MCF 10A (cell line): ENCODE data around the gene ACACA. TPM values are rescaled to one million over a fixed set of nuclear protein-coding genes. Genes with fewer than 3 reads are reported as not detected.

Source experiments
- BruUV-seq: library from RNA; stranded (reverse); fragments of 400-500 nt; replicated peaks from 2 replicates; lab custom pipeline; 2021; lab: Mats Ljungman, UMichigan
- CTCF ChIA-PET: fragments of 300-600 bp; sonication (Branson Sonifier 250); formaldehyde crosslinking; extraction: SDS; loops from one replicate; lab custom pipeline; 2021; ENCODE audit warnings: antibody characterized with exemption, inconsistent platforms; lab: Yijun Ruan, JAX
- POLR2A ChIA-PET: fragments of 300-600, 350-650 bp; sonication (Branson Sonifier 250); formaldehyde crosslinking; extraction: SDS; loops from one replicate; lab custom pipeline; 2020; ENCODE audit warnings: antibody characterized with exemption, inconsistent platforms; lab: Yijun Ruan, JAX
- DNase-seq: peaks from one replicate; pipeline ENCODE4 v3.0.0-alpha.2; 2018; ENCODE audit not compliant: unreplicated experiment
- H3K27ac Mint-ChIP-seq: one replicate; pipeline ENCODE4 v1.8.0; 2022; ENCODE audit warnings: mild to moderate bottlenecking, low read depth, mixed read lengths; ENCODE audit not compliant: unreplicated experiment
- H3K27me3 Mint-ChIP-seq: one replicate; pipeline ENCODE4 v1.8.0; 2022; ENCODE audit warnings: mixed read lengths; ENCODE audit not compliant: insufficient read depth, unreplicated experiment
- H3K36me3 Mint-ChIP-seq: one replicate; pipeline ENCODE4 v1.8.0; 2022; ENCODE audit warnings: mild to moderate bottlenecking, moderate library complexity, mixed read lengths; ENCODE audit not compliant: insufficient read depth, unreplicated experiment
- H3K4me1 Mint-ChIP-seq: one replicate; pipeline ENCODE4 v1.8.0; 2022; ENCODE audit warnings: mixed read lengths; ENCODE audit not compliant: insufficient read depth, unreplicated experiment
- H3K4me3 Mint-ChIP-seq: one replicate; pipeline ENCODE4 v1.8.0; 2022; ENCODE audit warnings: mild to moderate bottlenecking, moderate library complexity, mixed read lengths; ENCODE audit not compliant: unreplicated experiment
- H3K9me3 Mint-ChIP-seq: one replicate; pipeline ENCODE4 v1.8.0; 2022; ENCODE audit warnings: mixed read lengths; ENCODE audit not compliant: unreplicated experiment
- CTCF ChIP-seq: fragments of 200-600 bp; IDR thresholded peaks from one replicate; pipeline ENCODE4 v1.8.0; 2022; ENCODE audit warnings: antibody characterized with exemption, mild to moderate bottlenecking; ENCODE audit not compliant: unreplicated experiment
- intact Hi-C: fragments of 100-400 bp; cut with micrococcal nuclease; formaldehyde crosslinking; loops from 2 replicates; pipeline ENCODE4 v1.14.1; 2022
- total RNA-seq: library from RNA; stranded (reverse); gene quantifications from 2 replicates; pipeline ENCODE4 v1.2.3, GENCODE V29; 2022

ACACA gene
- total RNA-seq, 1 experiment from 2014 or later, result 100 TPM

DNA sequence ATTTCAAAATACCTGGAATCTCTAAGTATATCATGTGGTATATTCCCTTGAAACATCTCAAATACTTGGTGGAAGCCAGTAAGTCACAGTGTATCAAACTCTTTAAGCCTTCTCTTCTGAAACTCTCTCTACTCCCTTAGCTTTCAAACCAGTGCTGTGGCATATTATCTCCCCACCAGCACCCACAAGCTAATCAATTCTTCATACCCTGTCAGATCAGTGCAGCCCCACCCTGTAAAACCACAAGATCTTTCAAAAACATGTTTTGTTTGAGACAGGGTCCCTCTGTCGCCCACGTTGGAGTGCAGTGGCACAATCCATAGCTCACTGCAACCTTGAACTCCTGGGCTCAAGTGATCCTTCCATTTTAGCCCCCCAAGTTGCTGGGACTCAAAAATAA is 122.4 kb downstream of the ACACA start:
- H3K36me3 Mint-ChIP-seq, result peaks cover 36% of the 10 kb centered on the region

DNA sequence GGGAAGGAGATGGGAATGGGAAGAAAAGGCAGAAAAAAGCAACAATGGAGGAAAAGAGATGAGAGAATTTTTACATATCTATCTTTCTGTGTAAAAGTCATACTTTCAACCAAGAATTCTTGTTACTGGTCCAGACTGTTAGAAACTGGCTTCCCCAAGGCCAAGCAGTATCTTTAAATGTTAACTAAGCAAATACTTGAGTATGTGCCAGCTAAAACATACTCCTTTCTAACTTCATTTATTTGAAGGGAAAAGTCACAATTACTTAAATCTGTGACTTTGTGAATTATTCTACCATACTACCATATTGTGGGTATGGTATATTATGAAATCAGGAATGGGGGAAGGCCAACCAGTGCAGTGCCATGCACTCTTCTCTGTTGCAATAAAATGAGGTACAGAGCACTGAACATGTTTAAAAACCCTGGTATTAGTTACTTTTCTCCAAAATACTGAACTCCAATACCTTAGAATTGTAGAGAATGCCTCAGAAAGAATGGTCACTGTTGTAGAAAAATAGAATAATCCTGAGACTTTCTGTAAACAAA is 123.1 kb downstream of the ACACA start:
- no peak overlapping the region for H3K27ac Mint-ChIP-seq
- BruUV-seq, result no TSS peak
- intact Hi-C loops, result no loop called here
- ChIA-PET CTCF (no interaction called here), POLR2A (no interaction called here)
- H3K4me3 Mint-ChIP-seq, result no peak overlapping the region
- no peak for TF ChIP-seq CTCF
- no peaks in the 10 kb centered on the region for H3K4me1 Mint-ChIP-seq
- H3K9me3 Mint-ChIP-seq, result no peaks in the 10 kb centered on the region
- DNase-seq, result no peak
- peaks cover 32% of the 10 kb centered on the region for H3K36me3 Mint-ChIP-seq
- H3K27me3 Mint-ChIP-seq, result no peaks in the 10 kb centered on the region

More for the DNA sequence above, 122.4 kb downstream of the ACACA start:
- no TSS peak for BruUV-seq
- no peaks in the 10 kb centered on the region for H3K4me1 Mint-ChIP-seq
- H3K27me3 Mint-ChIP-seq, result no peaks in the 10 kb centered on the region
- H3K4me3 Mint-ChIP-seq, result no peak overlapping the region
- no peaks in the 10 kb centered on the region for H3K9me3 Mint-ChIP-seq
- DNase-seq, result no peak
- TF ChIP-seq CTCF, result no peak
- ChIA-PET POLR2A (no interaction called here), CTCF (interaction anchor here (0.6 kb wide), 1 partner anchor 670 kb away, joined by 3 read pairs; no protein-coding TSS in a partner anchor)
- intact Hi-C loops, result no loop called here
- no peak overlapping the region for H3K27ac Mint-ChIP-seq

DNA sequence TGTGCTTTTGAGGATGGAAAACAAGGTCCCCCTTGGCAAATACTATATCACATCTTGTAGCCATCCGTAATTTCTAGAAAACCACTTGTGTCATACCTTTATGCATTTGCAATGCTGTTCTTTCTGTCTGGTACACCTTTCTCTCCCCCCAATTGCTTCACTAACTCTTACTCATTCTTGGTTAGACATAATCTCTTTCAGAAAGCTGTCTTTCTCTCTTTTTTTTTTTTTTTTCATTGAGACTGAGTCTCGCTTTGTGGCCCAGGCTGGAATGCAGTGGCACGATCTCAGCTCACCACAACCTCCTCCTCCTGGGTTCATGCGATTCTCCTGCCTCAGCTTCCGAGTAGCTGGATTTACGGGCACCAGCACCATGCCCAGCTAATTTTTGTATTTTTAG is 125.8 kb downstream of the ACACA start:
- no peak for DNase-seq
- intact Hi-C loops, result no loop called here
- POLR2A ChIA-PET, result no interaction called here
- no TSS peak for BruUV-seq
- Mint-ChIP-seq H3K4me1 (peaks cover 8% of the 10 kb centered on the region), H3K9me3 (no peaks in the 10 kb centered on the region), H3K36me3 (peaks cover 51% of the 10 kb centered on the region), H3K4me3 (no peak overlapping the region), H3K27me3 (no peaks in the 10 kb centered on the region), H3K27ac (no peak overlapping the region)
- TF ChIP-seq CTCF, result no peak
- CTCF ChIA-PET, result interaction anchor here (0.6 kb wide), 1 partner anchor 330 kb away, joined by 4 read pairs; no protein-coding TSS in a partner anchor

- ChIA-PET POLR2A (interaction anchor here (0.6 to 1.0 kb wide), 2 partner anchors 9 to 129 kb away, joined by 3 read pairs; no protein-coding TSS in a partner anchor), CTCF (interaction anchor here (0.6 to 1.0 kb wide), 2 partner anchors 12 to 95 kb away, joined by 3 to 6 read pairs; no protein-coding TSS in a partner anchor)
- no peak for DNase-seq
- peaks cover 8% of the 10 kb centered on the region for H3K4me1 Mint-ChIP-seq
- H3K9me3 Mint-ChIP-seq, result no peaks in the 10 kb centered on the region
- intact Hi-C loops, result no loop called here
- BruUV-seq, result no TSS peak
- no peak overlapping the region for H3K27ac Mint-ChIP-seq
- no peaks in the 10 kb centered on the region for H3K27me3 Mint-ChIP-seq
- peaks cover 64% of the 10 kb centered on the region for H3K36me3 Mint-ChIP-seq
- H3K4me3 Mint-ChIP-seq, result no peak overlapping the region
- TF ChIP-seq CTCF, result no peak
Measured at GRCh38 chr17:37278247-37278894, 128.3 kb downstream of the ACACA start.
